DOHH2 (cell line): ENCODE data around the gene DPP10.

Experiments used
- EZH2phosphoT487 ChIP-seq: fragments of 200-600 bp; sonication (generic); IDR thresholded peaks from 2 replicates; pipeline ENCODE4 v1.6.1; 2017; ENCODE audit warnings: borderline replicate concordance, mild to moderate bottlenecking, antibody characterized with exemption, low read length, moderate library complexity, mixed read lengths
- TF ChIP-seq, protein P1 (sequence below): fragments of 200-600 bp; sonication (generic); IDR thresholded peaks from one replicate; pipeline ENCODE4 v1.5.1; 2014; ENCODE audit warnings: antibody characterized with exemption, mild to moderate bottlenecking, low read depth, low read length; ENCODE audit not compliant: poor library complexity, severe bottlenecking

DNA sequence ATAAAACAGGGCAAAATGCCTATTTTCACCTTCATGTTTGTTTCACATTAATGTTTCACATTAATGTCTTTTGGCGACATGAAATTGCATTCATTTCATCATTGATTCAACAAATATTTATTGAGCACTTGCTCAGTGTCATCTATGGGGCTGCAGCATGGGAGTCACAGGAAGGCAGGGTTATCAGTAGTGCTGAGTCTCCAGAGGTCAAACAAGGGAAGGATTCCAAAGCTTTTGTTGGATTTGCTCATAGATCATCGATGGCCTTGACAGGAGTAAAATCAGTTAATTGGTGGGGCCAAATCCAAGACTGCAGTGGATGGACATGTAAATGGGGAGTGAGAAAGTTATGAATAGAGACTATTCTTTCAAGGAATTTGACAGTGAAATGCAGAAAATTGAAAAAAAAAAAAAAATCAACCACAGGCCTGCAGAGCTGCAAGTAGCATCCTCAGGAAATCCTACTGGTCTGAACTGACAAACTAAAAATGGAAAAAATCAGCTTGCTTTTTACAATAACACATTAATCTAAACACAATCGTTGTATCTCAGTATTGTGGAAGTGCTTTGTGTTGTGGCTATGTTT, 1290.8 kb downstream of the DPP10 start:
- TF ChIP-seq, protein P1, sequence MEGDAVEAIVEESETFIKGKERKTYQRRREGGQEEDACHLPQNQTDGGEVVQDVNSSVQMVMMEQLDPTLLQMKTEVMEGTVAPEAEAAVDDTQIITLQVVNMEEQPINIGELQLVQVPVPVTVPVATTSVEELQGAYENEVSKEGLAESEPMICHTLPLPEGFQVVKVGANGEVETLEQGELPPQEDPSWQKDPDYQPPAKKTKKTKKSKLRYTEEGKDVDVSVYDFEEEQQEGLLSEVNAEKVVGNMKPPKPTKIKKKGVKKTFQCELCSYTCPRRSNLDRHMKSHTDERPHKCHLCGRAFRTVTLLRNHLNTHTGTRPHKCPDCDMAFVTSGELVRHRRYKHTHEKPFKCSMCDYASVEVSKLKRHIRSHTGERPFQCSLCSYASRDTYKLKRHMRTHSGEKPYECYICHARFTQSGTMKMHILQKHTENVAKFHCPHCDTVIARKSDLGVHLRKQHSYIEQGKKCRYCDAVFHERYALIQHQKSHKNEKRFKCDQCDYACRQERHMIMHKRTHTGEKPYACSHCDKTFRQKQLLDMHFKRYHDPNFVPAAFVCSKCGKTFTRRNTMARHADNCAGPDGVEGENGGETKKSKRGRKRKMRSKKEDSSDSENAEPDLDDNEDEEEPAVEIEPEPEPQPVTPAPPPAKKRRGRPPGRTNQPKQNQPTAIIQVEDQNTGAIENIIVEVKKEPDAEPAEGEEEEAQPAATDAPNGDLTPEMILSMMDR: no peak
- no peak for TF ChIP-seq EZH2phosphoT487
